Keratinocyte (primary cell): ENCODE data around the gene KDM5C. TPM values are rescaled to one million over a fixed set of nuclear protein-coding genes. Genes with fewer than 3 reads are reported as not detected.

Experiments
- DNase-seq: peaks from one replicate; pipeline ENCODE4 v3.0.0-alpha.2; 2011; ENCODE audit warnings: low read depth, missing footprints, low spot score
- FAIRE-seq: peaks from 2 replicates; lab custom pipeline; 2011; peaks lifted over from hg19 to GRCh38; lab: Jason Lieb, UNC
- H2AFZ ChIP-seq: 2 replicates; pipeline ENCODE4 v1.6.0; 2012; ENCODE audit warnings: low read length, control low read depth, inconsistent platforms; ENCODE audit not compliant: control insufficient read depth
- H3K27ac ChIP-seq: 2 replicates; pipeline ENCODE4 v1.5.1; 2011; ENCODE audit warnings: low read length; ENCODE audit not compliant: control insufficient read depth, insufficient read depth
- H3K27me3 ChIP-seq: 3 replicates; pipeline ENCODE4 v1.6.0; 2011; ENCODE audit warnings: low read length; ENCODE audit not compliant: control insufficient read depth, insufficient read depth; ENCODE audit errors: extremely low read depth
- H3K36me3 ChIP-seq, 2 experiments: 2 replicates in 1 of 2; 3 replicates in 1 of 2; pipeline ENCODE4 v1.5.1; 2011; ENCODE audit warnings: low read length in 2 of 2, mild to moderate bottlenecking in 1 of 2; ENCODE audit not compliant: control insufficient read depth in 2 of 2, insufficient read depth in 2 of 2; ENCODE audit errors: extremely low read depth in 1 of 2
- H3K4me1 ChIP-seq: 3 replicates; pipeline ENCODE4 v1.5.1; 2011; ENCODE audit warnings: low read length; ENCODE audit not compliant: control insufficient read depth, insufficient read depth; ENCODE audit errors: extremely low read depth
- H3K4me2 ChIP-seq: 3 replicates; pipeline ENCODE4 v1.6.0; 2011; ENCODE audit warnings: low read depth, low read length; ENCODE audit not compliant: control insufficient read depth, insufficient read depth; ENCODE audit errors: extremely low read depth
- H3K4me3 ChIP-seq, 3 experiments: fragments of 200-600 bp in 1 of 3; sonication (generic) in 1 of 3; 2 replicates in 2 of 3; 3 replicates in 1 of 3; pipeline ENCODE4 v1.5.1; 2011 to 2016; ENCODE audit warnings: low read length in 3 of 3, mild to moderate bottlenecking in 3 of 3, control low read depth in 2 of 3, inconsistent platforms in 1 of 3, low read depth in 1 of 3, mixed read lengths in 1 of 3, mixed run types in 1 of 3, moderate library complexity in 1 of 3; ENCODE audit not compliant: control insufficient read depth in 2 of 3, insufficient read depth in 2 of 3; ENCODE audit errors: extremely low read depth in 1 of 3
- H3K79me2 ChIP-seq: 2 replicates; pipeline ENCODE4 v1.6.0; 2012; ENCODE audit warnings: low read length; ENCODE audit not compliant: control insufficient read depth, insufficient read depth
- H3K9ac ChIP-seq: 3 replicates; pipeline ENCODE4 v1.6.0; 2011; ENCODE audit warnings: low read length; ENCODE audit not compliant: control insufficient read depth, insufficient read depth; ENCODE audit errors: extremely low read depth
- H3K9me1 ChIP-seq: 3 replicates; pipeline ENCODE4 v1.6.0; 2011; ENCODE audit warnings: low read length; ENCODE audit not compliant: control insufficient read depth, insufficient read depth; ENCODE audit errors: extremely low read depth
- H3K9me3 ChIP-seq: 2 replicates; pipeline ENCODE4 v1.5.1; 2012; ENCODE audit warnings: low read depth, low read length; ENCODE audit not compliant: control insufficient read depth
- H4K20me1 ChIP-seq: 3 replicates; pipeline ENCODE4 v1.6.0; 2011; ENCODE audit warnings: low read length; ENCODE audit not compliant: control insufficient read depth, insufficient read depth; ENCODE audit errors: extremely low read depth
- EZH2 ChIP-seq: IDR thresholded peaks from one replicate; pipeline ENCODE4 v1.6.1; 2012; ENCODE audit warnings: inconsistent platforms, mild to moderate bottlenecking, low read length, moderate library complexity
- dilution Hi-C: fragments of 300-500 bp; cut with MboI; formaldehyde crosslinking; loops from one replicate; pipeline ENCODE4 v1.7.0; 2020; ENCODE audit warnings: low sequenced_read_pairs; ENCODE audit not compliant: extremely low pct_ligation_motif_present
- polyA plus RNA-seq, 5 experiments: library from polyadenylated mRNA; depleted of rRNA in 3 of 5; stranded (reverse) in 3 of 5; stranded (forward) in 1 of 5; unstranded in 1 of 5; fragments of >200 nt; gene quantifications; 1 replicate in 1 of 5; 2 replicates in 3 of 5; 3 replicates in 1 of 5; pipeline versions ENCODE4 v1.2.1 to v1.2.3, GENCODE V29; 2011 to 2012; ENCODE audit warnings: missing spikeins in 2 of 5, low read depth in 1 of 5, low replicate concordance in 1 of 5
- TF ChIP-seq, protein P1 (sequence below), 3 experiments: IDR thresholded peaks in 1 of 3; conservative IDR thresholded peaks in 1 of 3; optimal IDR thresholded peaks in 1 of 3; 2 replicates in 2 of 3; 3 replicates in 1 of 3; pipeline versions ENCODE3 to v1.5.1; 2011; ENCODE audit warnings: low read length in 3 of 3, mild to moderate bottlenecking in 3 of 3, moderate library complexity in 2 of 3, control low read depth in 1 of 3, inconsistent platforms in 1 of 3; ENCODE audit not compliant: insufficient read depth in 2 of 3; ENCODE audit errors: extremely low read depth in 1 of 3

The KDM5C gene
- polyA plus RNA-seq, 1 donor (not counting 4 experiments of a cell fraction or from before 2014, with no cell fraction given): 46.0 TPM

GRCh38 chrX:53193093-53193492, 31.9 kb downstream of the KDM5C start:
- DNase-seq (no peak), FAIRE-seq (no peak)
- Histone ChIP-seq H3K36me3 (peaks cover 36 to 53% of the 10 kb centered on the region in 2 experiments), H2AFZ (no peak overlapping the region), H3K79me2 (no peaks in the 10 kb centered on the region), H3K4me2 (no peak overlapping the region), H3K4me1 (no peaks in the 10 kb centered on the region), H3K4me3 (no peak overlapping the region), H3K9ac (no peak overlapping the region), H3K9me1 (no peaks in the 10 kb centered on the region), H4K20me1 (no peaks in the 10 kb centered on the region), H3K27ac (no peak overlapping the region), H3K9me3 (no peaks in the 10 kb centered on the region), H3K27me3 (no peaks in the 10 kb centered on the region)
- dilution Hi-C loops: no loop called here
- TF ChIP-seq, protein P1, sequence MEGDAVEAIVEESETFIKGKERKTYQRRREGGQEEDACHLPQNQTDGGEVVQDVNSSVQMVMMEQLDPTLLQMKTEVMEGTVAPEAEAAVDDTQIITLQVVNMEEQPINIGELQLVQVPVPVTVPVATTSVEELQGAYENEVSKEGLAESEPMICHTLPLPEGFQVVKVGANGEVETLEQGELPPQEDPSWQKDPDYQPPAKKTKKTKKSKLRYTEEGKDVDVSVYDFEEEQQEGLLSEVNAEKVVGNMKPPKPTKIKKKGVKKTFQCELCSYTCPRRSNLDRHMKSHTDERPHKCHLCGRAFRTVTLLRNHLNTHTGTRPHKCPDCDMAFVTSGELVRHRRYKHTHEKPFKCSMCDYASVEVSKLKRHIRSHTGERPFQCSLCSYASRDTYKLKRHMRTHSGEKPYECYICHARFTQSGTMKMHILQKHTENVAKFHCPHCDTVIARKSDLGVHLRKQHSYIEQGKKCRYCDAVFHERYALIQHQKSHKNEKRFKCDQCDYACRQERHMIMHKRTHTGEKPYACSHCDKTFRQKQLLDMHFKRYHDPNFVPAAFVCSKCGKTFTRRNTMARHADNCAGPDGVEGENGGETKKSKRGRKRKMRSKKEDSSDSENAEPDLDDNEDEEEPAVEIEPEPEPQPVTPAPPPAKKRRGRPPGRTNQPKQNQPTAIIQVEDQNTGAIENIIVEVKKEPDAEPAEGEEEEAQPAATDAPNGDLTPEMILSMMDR (optimal IDR thresholded peaks at IDR 0.05 in 1 of 3, IDR thresholded peaks at IDR 0.05 in 1 of 3, conservative IDR thresholded peaks at IDR 0.05 in 1 of 3; ENCODE audit: extremely low read depth in 1 of 3, insufficient read depth in 2 of 3, low read length in 3 of 3): no peak
- no peak for TF ChIP-seq EZH2

DNA sequence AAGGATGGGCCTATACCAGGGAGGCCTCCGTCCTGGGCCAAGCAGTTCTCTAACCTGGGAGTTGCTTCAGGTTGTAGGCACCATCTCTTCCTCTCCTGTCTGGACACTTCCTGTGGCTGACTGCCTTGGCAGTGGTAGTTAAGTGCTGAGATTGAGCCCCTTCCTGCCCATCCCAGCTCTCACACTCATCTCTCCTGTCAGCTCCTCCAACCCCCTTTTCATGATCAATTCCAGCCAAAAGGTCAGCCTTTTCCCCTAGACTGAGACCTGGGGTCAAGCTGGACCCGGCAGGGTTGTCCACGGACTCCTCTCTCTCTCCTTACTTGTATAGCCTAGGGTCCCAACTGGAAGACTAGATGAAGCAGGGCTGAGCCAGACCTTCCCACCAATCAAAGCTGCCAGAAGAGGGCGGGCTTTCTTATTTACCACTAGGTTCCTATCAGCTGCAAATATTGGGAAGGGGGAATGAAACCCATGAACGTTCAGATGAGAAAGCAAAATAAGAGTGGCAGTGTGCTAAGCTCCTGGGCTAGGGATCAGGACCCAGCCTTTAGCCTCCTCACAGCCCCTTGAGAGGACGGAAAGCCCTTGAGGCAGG, 34.5 kb downstream of the KDM5C start:
- no peak overlapping the region for H2AFZ ChIP-seq
- peaks cover 11 to 32% of the 10 kb centered on the region in 2 experiments for H3K36me3 ChIP-seq
- FAIRE-seq: no peak
- no peak overlapping the region for H3K4me3 ChIP-seq
- TF ChIP-seq, protein P1 (optimal IDR thresholded peaks at IDR 0.05 in 1 of 3, IDR thresholded peaks at IDR 0.05 in 1 of 3, conservative IDR thresholded peaks at IDR 0.05 in 1 of 3; ENCODE audit: extremely low read depth in 1 of 3, insufficient read depth in 2 of 3, low read length in 3 of 3): peak; percentile 15 to 21 (median 20)
- no peak for TF ChIP-seq EZH2
- H3K9me1 ChIP-seq: no peaks in the 10 kb centered on the region
- no peaks in the 10 kb centered on the region for H3K79me2 ChIP-seq
- no peaks in the 10 kb centered on the region for H4K20me1 ChIP-seq
- H3K4me2 ChIP-seq: no peak overlapping the region
- no peaks in the 10 kb centered on the region for H3K9me3 ChIP-seq
- DNase-seq: no peak
- H3K27me3 ChIP-seq: no peaks in the 10 kb centered on the region
- no peak overlapping the region for H3K9ac ChIP-seq
- no peak overlapping the region for H3K27ac ChIP-seq
- dilution Hi-C loops: no loop called here
- peaks cover 14% of the 10 kb centered on the region for H3K4me1 ChIP-seq
